ENCODE measurements around the gene SLC2A3. TPM values are rescaled to one million over a fixed set of nuclear protein-coding genes. Genes with fewer than 3 reads are reported as not detected.
"Not testable (repeated sequence)": the region's sequence is repeated elsewhere in the genome, so short reads cannot be mapped to it uniquely, and the experiment has no call there.

SLC2A3 gene
- total RNA-seq, 1 experiment from 2014 or later: 3,303 TPM

- TF ChIP-seq, protein P1, sequence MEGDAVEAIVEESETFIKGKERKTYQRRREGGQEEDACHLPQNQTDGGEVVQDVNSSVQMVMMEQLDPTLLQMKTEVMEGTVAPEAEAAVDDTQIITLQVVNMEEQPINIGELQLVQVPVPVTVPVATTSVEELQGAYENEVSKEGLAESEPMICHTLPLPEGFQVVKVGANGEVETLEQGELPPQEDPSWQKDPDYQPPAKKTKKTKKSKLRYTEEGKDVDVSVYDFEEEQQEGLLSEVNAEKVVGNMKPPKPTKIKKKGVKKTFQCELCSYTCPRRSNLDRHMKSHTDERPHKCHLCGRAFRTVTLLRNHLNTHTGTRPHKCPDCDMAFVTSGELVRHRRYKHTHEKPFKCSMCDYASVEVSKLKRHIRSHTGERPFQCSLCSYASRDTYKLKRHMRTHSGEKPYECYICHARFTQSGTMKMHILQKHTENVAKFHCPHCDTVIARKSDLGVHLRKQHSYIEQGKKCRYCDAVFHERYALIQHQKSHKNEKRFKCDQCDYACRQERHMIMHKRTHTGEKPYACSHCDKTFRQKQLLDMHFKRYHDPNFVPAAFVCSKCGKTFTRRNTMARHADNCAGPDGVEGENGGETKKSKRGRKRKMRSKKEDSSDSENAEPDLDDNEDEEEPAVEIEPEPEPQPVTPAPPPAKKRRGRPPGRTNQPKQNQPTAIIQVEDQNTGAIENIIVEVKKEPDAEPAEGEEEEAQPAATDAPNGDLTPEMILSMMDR (IDR thresholded peaks at IDR 0.05; ENCODE audit: insufficient read depth in 1 of 2, low read depth in 1 of 2, low read length in 1 of 2, severe bottlenecking in 1 of 2, unreplicated experiment in 1 of 2): no peak
- Mint-ChIP-seq H3K36me3 (ENCODE audit: insufficient read depth, unreplicated experiment) (peaks cover 100% of the 10 kb centered on the region), H3K4me1 (ENCODE audit: low read depth, unreplicated experiment) (peaks cover 77% of the 10 kb centered on the region), H3K27ac (ENCODE audit: unreplicated experiment) (peak overlapping the region; percentile 73), H3K27me3 (ENCODE audit: insufficient read depth, unreplicated experiment) (peaks cover 3% of the 10 kb centered on the region), H3K4me3 (ENCODE audit: unreplicated experiment) (peak overlapping the region; percentile 43), H3K9me3 (ENCODE audit: unreplicated experiment) (no peaks in the 10 kb centered on the region)
- no peak overlapping the region for H3K4me3 ChIP-seq (ENCODE audit: low read depth, low read length)
- H3K27me3 ChIP-seq (replicated peaks; ENCODE audit: control insufficient read depth, insufficient read depth, low read length): no peaks in the 10 kb centered on the region
- DNase-seq: peak; percentile 66 to 72
- H3K4me1 ChIP-seq: peaks cover 22% of the 10 kb centered on the region
- no peaks in the 10 kb centered on the region for H3K9me3 ChIP-seq
- intact Hi-C loops (cut with micrococcal nuclease; ENCODE audit: unreplicated experiment): loop anchor here (1.0 to 5.0 kb wide), 3 partner anchors 10 to 85 kb away; no protein-coding TSS in a partner anchor
- no TSS peak for BruUV-seq (replicated peaks)
- POLR2A ChIA-PET: interaction anchor here (0.6 to 1.7 kb wide), 9 partner anchors 11 to 947 kb away, joined by 3 to 14 read pairs (median 5); partner anchors contain the start of gene SLC2A3
- H3K36me3 ChIP-seq (ENCODE audit: control insufficient read depth, insufficient read depth, low read length): peaks cover 5% of the 10 kb centered on the region
- CTCF ChIA-PET: interaction anchor here (0.6 to 2.0 kb wide), 5 partner anchors 11 to 974 kb away, joined by 3 to 11 read pairs (median 5); no protein-coding TSS in a partner anchor
Measured at GRCh38 chr12:7917392-7918267, 18.4 kb downstream of the SLC2A3 start.

DNA sequence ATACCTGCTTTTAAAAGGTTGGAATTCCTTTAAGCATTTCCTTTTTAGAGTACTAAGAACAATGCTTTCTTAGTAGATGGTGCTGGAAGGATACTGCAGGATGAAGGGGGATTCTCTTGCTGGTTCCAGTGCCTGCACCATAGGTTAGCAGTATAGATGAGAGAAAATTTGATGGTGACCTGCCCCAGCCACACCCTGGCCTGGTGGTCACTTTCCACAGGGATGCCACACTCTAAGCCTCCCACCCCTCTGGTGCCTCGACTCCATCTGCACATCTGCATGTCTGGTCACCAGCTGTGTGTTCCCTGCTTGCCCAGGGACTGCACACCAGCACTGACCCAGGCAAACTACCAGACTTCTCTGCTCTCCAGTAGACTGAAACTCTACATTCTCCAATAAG, 19.1 kb downstream of the SLC2A3 start:
- Mint-ChIP-seq H3K4me3 (ENCODE audit: unreplicated experiment) (peak overlapping the region; percentile 43), H3K9me3 (ENCODE audit: unreplicated experiment) (no peaks in the 10 kb centered on the region), H3K4me1 (ENCODE audit: low read depth, unreplicated experiment) (peaks cover 72% of the 10 kb centered on the region), H3K36me3 (ENCODE audit: insufficient read depth, unreplicated experiment) (peaks cover 100% of the 10 kb centered on the region), H3K27me3 (ENCODE audit: insufficient read depth, unreplicated experiment) (peaks cover 3% of the 10 kb centered on the region), H3K27ac (ENCODE audit: unreplicated experiment) (peak overlapping the region; percentile 73)
- POLR2A ChIA-PET: interaction anchor here (0.6 to 1.2 kb wide), 4 partner anchors 24 to 946 kb away, joined by 3 read pairs; no protein-coding TSS in a partner anchor
- Histone ChIP-seq H3K4me3 (ENCODE audit: low read depth, low read length) (no peak overlapping the region), H3K27me3 (replicated peaks; ENCODE audit: control insufficient read depth, insufficient read depth, low read length) (no peaks in the 10 kb centered on the region), H3K4me1 (peaks cover 15% of the 10 kb centered on the region), H3K9me3 (no peaks in the 10 kb centered on the region), H3K36me3 (ENCODE audit: control insufficient read depth, insufficient read depth, low read length) (peaks cover 4% of the 10 kb centered on the region)
- BruUV-seq (replicated peaks): no TSS peak
- intact Hi-C loops (cut with micrococcal nuclease; ENCODE audit: unreplicated experiment): loop anchor here (1.0 to 5.0 kb wide), 4 partner anchors 10 to 85 kb away; no protein-coding TSS in a partner anchor
- DNase-seq: peak; percentile 74 to 83
- CTCF ChIA-PET: interaction anchor here (1.2 to 2.0 kb wide), 3 partner anchors 16 to 210 kb away, joined by 3 to 7 read pairs (median 3); no protein-coding TSS in a partner anchor
- TF ChIP-seq, protein P1 (IDR thresholded peaks at IDR 0.05; ENCODE audit: insufficient read depth in 1 of 2, low read depth in 1 of 2, low read length in 1 of 2, severe bottlenecking in 1 of 2, unreplicated experiment in 1 of 2): no peak

DNA sequence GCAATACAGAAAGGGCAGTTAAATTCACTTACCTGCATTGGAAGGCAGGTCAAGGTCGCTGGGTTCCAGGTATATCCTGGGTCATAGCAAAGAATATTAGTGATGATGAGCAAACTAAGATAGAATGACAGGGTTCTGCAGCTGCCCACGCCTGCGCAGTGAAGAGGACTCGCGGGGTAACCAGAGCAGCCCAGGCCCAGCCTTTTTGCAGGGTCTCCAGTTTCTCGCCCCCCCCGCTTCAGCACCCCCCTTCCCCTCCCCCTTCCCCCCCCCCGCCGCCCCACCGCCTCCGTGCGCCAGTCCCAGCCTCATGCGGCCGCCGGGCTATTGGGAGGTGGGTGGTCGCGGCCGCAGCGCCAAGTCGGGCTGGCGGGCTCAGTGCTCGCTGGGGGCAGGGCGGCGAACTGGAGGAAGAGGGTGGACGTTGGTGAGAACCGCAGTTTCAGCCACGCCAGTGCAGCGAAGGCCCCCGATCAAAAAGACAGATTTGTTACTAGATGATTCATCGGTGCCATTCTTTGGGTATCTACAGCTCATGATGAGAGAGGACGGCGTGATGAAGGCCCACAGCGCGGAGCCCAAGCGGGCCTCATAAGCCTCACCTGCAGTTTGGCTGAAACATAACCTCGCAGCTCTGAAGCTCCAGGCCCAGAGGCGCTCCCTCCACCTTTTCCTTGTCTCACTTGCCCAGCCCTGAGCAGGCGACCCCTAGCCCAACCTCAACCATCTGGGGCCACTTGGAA, 20.2 kb downstream of the SLC2A3 start:
- ChIA-PET CTCF (interaction anchor here (0.7 to 1.0 kb wide), 2 partner anchors 56 to 80 kb away, joined by 3 read pairs; no protein-coding TSS in a partner anchor), POLR2A (no interaction called here)
- Histone ChIP-seq H3K4me1 (peaks cover 15% of the 10 kb centered on the region), H3K27me3 (replicated peaks; ENCODE audit: control insufficient read depth, insufficient read depth, low read length) (no peaks in the 10 kb centered on the region), H3K36me3 (ENCODE audit: control insufficient read depth, insufficient read depth, low read length) (peaks cover 2% of the 10 kb centered on the region), H3K9me3 (no peaks in the 10 kb centered on the region), H3K4me3 (ENCODE audit: low read depth, low read length) (no peak overlapping the region)
- Mint-ChIP-seq H3K9me3 (ENCODE audit: unreplicated experiment) (no peaks in the 10 kb centered on the region), H3K36me3 (ENCODE audit: insufficient read depth, unreplicated experiment) (peaks cover 90% of the 10 kb centered on the region), H3K4me3 (ENCODE audit: unreplicated experiment) (peak overlapping the region; percentile 43), H3K27ac (ENCODE audit: unreplicated experiment) (peak overlapping the region; percentile 73), H3K4me1 (ENCODE audit: low read depth, unreplicated experiment) (peaks cover 63% of the 10 kb centered on the region), H3K27me3 (ENCODE audit: insufficient read depth, unreplicated experiment) (peaks cover 3% of the 10 kb centered on the region)
- TF ChIP-seq, protein P1 (IDR thresholded peaks at IDR 0.05; ENCODE audit: insufficient read depth in 1 of 2, low read depth in 1 of 2, low read length in 1 of 2, severe bottlenecking in 1 of 2, unreplicated experiment in 1 of 2): no peak
- peak; percentile 62 to 78 for DNase-seq
- BruUV-seq (replicated peaks): no TSS peak
- intact Hi-C loops (cut with micrococcal nuclease; ENCODE audit: unreplicated experiment): loop anchor here (1.0 to 5.0 kb wide), 2 partner anchors 56 to 76 kb away; no protein-coding TSS in a partner anchor

GRCh38 chr12:7910106-7910505, 25.9 kb downstream of the SLC2A3 start:
- CTCF ChIA-PET; H3K27me3 Mint-ChIP-seq (ENCODE audit: insufficient read depth, unreplicated experiment); BruUV-seq (replicated peaks); H3K27me3 ChIP-seq (replicated peaks; ENCODE audit: control insufficient read depth, insufficient read depth, low read length); intact Hi-C loops (cut with micrococcal nuclease; ENCODE audit: unreplicated experiment); H3K9me3 Mint-ChIP-seq (ENCODE audit: unreplicated experiment); H3K36me3 ChIP-seq (ENCODE audit: control insufficient read depth, insufficient read depth, low read length); DNase-seq; H3K27ac Mint-ChIP-seq (ENCODE audit: unreplicated experiment); H3K9me3 ChIP-seq; POLR2A ChIA-PET; H3K4me3 ChIP-seq (ENCODE audit: low read depth, low read length); H3K4me3 Mint-ChIP-seq (ENCODE audit: unreplicated experiment): not testable (repeated sequence)
- H3K4me1 ChIP-seq: peaks cover 29% of the 10 kb centered on the region
- Mint-ChIP-seq H3K36me3 (ENCODE audit: insufficient read depth, unreplicated experiment) (peaks cover 49% of the 10 kb centered on the region), H3K4me1 (ENCODE audit: low read depth, unreplicated experiment) (peaks cover 49% of the 10 kb centered on the region)
